ENCODE measurements around the gene NTRK2. TPM values are rescaled to one million over a fixed set of nuclear protein-coding genes. Genes with fewer than 3 reads are reported as not detected.

NTRK2 gene
- total RNA-seq, 1 donor from 2014 or later: 0.07 TPM

- DNase-seq (no peak), ATAC-seq (ENCODE audit: low read depth) (no peak)
- H3K27me3 Mint-ChIP-seq: no peaks in the 10 kb centered on the region
- H3K9me3 Mint-ChIP-seq: no peaks in the 10 kb centered on the region
- H3K36me3 Mint-ChIP-seq (ENCODE audit: low read depth): no peaks in the 10 kb centered on the region
- ChIA-PET CTCF (no interaction called here), POLR2A (no interaction called here)
- no peak overlapping the region for H3K4me3 Mint-ChIP-seq
- TF ChIP-seq CTCF (IDR thresholded peaks at IDR 0.05): no peak
- no peak overlapping the region for H3K27ac Mint-ChIP-seq
- intact Hi-C loops (cut with micrococcal nuclease): loop anchor here (5.0 kb wide), 1 partner anchor 49 kb away; no protein-coding TSS in a partner anchor
- H3K4me1 Mint-ChIP-seq: peaks cover 6% of the 10 kb centered on the region
These were observed 91.7 kb downstream of the NTRK2 start for GRCh38 chr9:84761137-84761808.

GRCh38 chr9:84772511-84772910 is 103.0 kb downstream of the NTRK2 start:
- Mint-ChIP-seq H3K36me3 (ENCODE audit: low read depth) (no peaks in the 10 kb centered on the region), H3K4me3 (no peak overlapping the region), H3K27me3 (peaks cover 3% of the 10 kb centered on the region), H3K27ac (no peak overlapping the region), H3K4me1 (no peaks in the 10 kb centered on the region), H3K9me3 (no peaks in the 10 kb centered on the region)
- ChIA-PET POLR2A (no interaction called here), CTCF (no interaction called here)
- DNase-seq: no peak
- intact Hi-C loops (cut with micrococcal nuclease): no loop called here
- ATAC-seq (ENCODE audit: low read depth): no peak
- TF ChIP-seq CTCF (IDR thresholded peaks at IDR 0.05): no peak

- Mint-ChIP-seq H3K36me3 (ENCODE audit: low read depth) (no peaks in the 10 kb centered on the region), H3K9me3 (no peaks in the 10 kb centered on the region), H3K27ac (no peak overlapping the region), H3K27me3 (peaks cover 3% of the 10 kb centered on the region), H3K4me1 (no peaks in the 10 kb centered on the region), H3K4me3 (no peak overlapping the region)
- no peak for DNase-seq
- intact Hi-C loops (cut with micrococcal nuclease): no loop called here
- ChIA-PET CTCF (no interaction called here), POLR2A (no interaction called here)
- no peak for TF ChIP-seq CTCF (IDR thresholded peaks at IDR 0.05)
- ATAC-seq (ENCODE audit: low read depth): no peak
These were observed 103.5 kb downstream of the NTRK2 start for GRCh38 chr9:84773022-84773421.

- TF ChIP-seq CTCF (IDR thresholded peaks at IDR 0.05): no peak
- intact Hi-C loops (cut with micrococcal nuclease): no loop called here
- Mint-ChIP-seq H3K27ac (no peak overlapping the region), H3K4me1 (no peaks in the 10 kb centered on the region), H3K9me3 (no peaks in the 10 kb centered on the region), H3K36me3 (ENCODE audit: low read depth) (no peaks in the 10 kb centered on the region), H3K4me3 (no peak overlapping the region), H3K27me3 (peaks cover 4% of the 10 kb centered on the region)
- ATAC-seq (ENCODE audit: low read depth): no peak
- DNase-seq: no peak
- POLR2A ChIA-PET: no interaction called here
- CTCF ChIA-PET: no interaction called here
These were observed 105.6 kb downstream of the NTRK2 start for GRCh38 chr9:84775056-84775643.

GRCh38 chr9:84778570-84778969 is 109.0 kb downstream of the NTRK2 start:
- no peak for TF ChIP-seq CTCF (IDR thresholded peaks at IDR 0.05)
- H3K4me3 Mint-ChIP-seq: no peak overlapping the region
- H3K4me1 Mint-ChIP-seq: no peaks in the 10 kb centered on the region
- DNase-seq: no peak
- POLR2A ChIA-PET: no interaction called here
- intact Hi-C loops (cut with micrococcal nuclease): no loop called here
- H3K36me3 Mint-ChIP-seq (ENCODE audit: low read depth): no peaks in the 10 kb centered on the region
- ATAC-seq (ENCODE audit: low read depth): no peak
- no peak overlapping the region for H3K27ac Mint-ChIP-seq
- peaks cover 2% of the 10 kb centered on the region for H3K27me3 Mint-ChIP-seq
- CTCF ChIA-PET: no interaction called here
- H3K9me3 Mint-ChIP-seq: no peaks in the 10 kb centered on the region

All from activated B cell treated with CpG ODN at 0.5 μM for 24 hours (primary cell).